ENCODE results near the gene SEL1L3.

SEL1L3 gene

DNA sequence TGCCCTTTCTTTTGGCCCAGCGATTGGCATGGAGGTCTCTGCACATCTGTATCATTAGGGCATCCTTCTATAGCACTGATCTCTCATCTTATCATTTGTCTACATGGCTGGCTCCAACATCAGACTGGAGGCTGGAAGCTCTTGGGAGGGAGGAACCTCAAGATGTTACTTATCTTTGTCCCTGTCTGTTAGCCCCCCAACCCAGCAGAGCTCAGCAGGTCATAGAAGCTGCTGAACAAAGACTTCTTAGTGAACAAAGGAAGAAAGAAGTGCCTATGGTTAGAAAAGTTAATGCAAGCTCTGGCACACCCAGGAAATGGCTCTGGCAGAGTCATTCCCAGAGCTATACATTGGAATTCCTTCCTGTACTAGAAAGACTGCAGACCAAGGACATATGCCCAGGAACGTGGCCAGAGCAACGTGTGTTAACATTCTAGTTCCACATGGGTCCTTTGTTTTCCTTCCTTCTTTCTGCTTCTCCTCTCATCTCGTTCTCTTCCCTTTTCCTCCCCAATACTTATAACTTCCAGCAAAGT, 74.0 kb downstream of the SEL1L3 start (continued):
- TF ChIP-seq, protein P1, sequence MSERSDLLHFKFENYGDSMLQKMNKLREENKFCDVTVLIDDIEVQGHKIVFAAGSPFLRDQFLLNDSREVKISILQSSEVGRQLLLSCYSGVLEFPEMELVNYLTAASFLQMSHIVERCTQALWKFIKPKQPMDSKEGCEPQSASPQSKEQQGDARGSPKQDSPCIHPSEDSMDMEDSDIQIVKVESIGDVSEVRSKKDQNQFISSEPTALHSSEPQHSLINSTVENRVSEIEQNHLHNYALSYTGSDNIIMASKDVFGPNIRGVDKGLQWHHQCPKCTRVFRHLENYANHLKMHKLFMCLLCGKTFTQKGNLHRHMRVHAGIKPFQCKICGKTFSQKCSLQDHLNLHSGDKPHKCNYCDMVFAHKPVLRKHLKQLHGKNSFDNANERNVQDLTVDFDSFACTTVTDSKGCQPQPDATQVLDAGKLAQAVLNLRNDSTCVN (tag by site-specific recombination; optimal IDR thresholded peaks at IDR 0.05) = no peak
- TF ChIP-seq, protein P2, sequence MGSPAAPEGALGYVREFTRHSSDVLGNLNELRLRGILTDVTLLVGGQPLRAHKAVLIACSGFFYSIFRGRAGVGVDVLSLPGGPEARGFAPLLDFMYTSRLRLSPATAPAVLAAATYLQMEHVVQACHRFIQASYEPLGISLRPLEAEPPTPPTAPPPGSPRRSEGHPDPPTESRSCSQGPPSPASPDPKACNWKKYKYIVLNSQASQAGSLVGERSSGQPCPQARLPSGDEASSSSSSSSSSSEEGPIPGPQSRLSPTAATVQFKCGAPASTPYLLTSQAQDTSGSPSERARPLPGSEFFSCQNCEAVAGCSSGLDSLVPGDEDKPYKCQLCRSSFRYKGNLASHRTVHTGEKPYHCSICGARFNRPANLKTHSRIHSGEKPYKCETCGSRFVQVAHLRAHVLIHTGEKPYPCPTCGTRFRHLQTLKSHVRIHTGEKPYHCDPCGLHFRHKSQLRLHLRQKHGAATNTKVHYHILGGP (tag by site-specific recombination; IDR thresholded peaks at IDR 0.05) = no peak
- TF ChIP-seq ZSCAN16 (tag by site-specific recombination; IDR thresholded peaks at IDR 0.05) (no peak), ZIC2 (tag by site-specific recombination; IDR thresholded peaks at IDR 0.05) (no peak), KLF16 (tag by site-specific recombination; IDR thresholded peaks at IDR 0.05) (no peak), SP7 (tag by site-specific recombination; IDR thresholded peaks at IDR 0.05) (no peak), ZNF558 (tag by site-specific recombination; IDR thresholded peaks at IDR 0.05) (no peak), ZNF394 (tag by site-specific recombination; IDR thresholded peaks at IDR 0.05; ENCODE audit: borderline replicate concordance) (no peak)

DNA sequence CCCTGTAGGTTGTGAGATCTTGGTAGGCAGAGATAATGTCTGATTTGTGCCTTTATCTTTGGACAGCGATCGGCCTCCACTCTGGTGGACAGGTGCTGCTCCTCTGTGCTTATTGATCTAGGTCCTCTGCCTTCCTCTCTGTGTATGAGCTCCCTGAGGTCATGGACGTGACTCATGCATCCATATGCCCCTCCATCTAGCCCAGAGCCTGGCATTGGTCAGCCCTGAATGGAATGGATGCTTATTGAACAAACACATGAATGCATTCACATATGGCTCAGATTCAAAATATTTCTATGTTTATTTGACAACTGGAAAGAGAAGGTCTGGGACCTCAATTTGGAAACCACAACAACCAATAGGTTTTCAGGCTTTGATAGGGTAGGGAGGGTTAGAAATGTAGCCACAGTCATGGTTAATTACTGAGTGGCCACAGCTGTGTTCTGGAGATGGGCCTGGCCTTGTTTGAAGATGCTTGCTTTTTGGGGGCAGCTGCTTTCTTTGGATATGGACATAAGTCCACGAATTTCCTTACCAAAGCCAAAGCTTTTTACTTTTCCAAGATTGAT, 76.2 kb downstream of the SEL1L3 start:
- Histone ChIP-seq H3K4me3 (ENCODE audit: low read depth, low read length) (no peak overlapping the region), H3K9me3 (ENCODE audit: control insufficient read depth, insufficient read depth, low read depth, low read length) (no peaks in the 10 kb centered on the region), H3K4me1 (ENCODE audit: control insufficient read depth, insufficient read depth, low read length) (no peaks in the 10 kb centered on the region), H3K36me3 (ENCODE audit: control insufficient read depth in 2 of 2, insufficient read depth in 1 of 2, low read length in 2 of 2) (peaks cover 0 to 14% of the 10 kb centered on the region in 2 experiments; a peak in 1 of 3 replicates), H3K27ac (ENCODE audit: extremely low read depth, low read depth, low read length) (no peak overlapping the region)
- ChIA-PET POLR2A (no interaction called here), CTCF (no interaction called here)
- TF ChIP-seq HOXA7 (CRISPR knock-in tag; IDR thresholded peaks at IDR 0.05; ENCODE audit: borderline replicate concordance) (no peak), ZNF518A (tag by site-specific recombination; conservative IDR thresholded peaks at IDR 0.05; ENCODE audit: low read depth) (no peak), WT1 (tag by site-specific recombination; IDR thresholded peaks at IDR 0.05) (no peak), ZNF624 (tag by site-specific recombination; IDR thresholded peaks at IDR 0.05) (no peak), ZNF623 (tag by site-specific recombination; IDR thresholded peaks at IDR 0.05) (no peak), TRIM28 (IDR thresholded peaks at IDR 0.05; ENCODE audit: borderline replicate concordance, low read length) (no peak), ZNF660 (tag by site-specific recombination; IDR thresholded peaks at IDR 0.05) (no peak), PATZ1 (tag by site-specific recombination; IDR thresholded peaks at IDR 0.05) (no peak)
- TF ChIP-seq, protein P3, sequence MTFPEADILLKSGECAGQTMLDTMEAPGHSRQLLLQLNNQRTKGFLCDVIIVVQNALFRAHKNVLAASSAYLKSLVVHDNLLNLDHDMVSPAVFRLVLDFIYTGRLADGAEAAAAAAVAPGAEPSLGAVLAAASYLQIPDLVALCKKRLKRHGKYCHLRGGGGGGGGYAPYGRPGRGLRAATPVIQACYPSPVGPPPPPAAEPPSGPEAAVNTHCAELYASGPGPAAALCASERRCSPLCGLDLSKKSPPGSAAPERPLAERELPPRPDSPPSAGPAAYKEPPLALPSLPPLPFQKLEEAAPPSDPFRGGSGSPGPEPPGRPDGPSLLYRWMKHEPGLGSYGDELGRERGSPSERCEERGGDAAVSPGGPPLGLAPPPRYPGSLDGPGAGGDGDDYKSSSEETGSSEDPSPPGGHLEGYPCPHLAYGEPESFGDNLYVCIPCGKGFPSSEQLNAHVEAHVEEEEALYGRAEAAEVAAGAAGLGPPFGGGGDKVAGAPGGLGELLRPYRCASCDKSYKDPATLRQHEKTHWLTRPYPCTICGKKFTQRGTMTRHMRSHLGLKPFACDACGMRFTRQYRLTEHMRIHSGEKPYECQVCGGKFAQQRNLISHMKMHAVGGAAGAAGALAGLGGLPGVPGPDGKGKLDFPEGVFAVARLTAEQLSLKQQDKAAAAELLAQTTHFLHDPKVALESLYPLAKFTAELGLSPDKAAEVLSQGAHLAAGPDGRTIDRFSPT (tag by site-specific recombination; IDR thresholded peaks at IDR 0.05) = no peak
- TF ChIP-seq, protein P4, sequence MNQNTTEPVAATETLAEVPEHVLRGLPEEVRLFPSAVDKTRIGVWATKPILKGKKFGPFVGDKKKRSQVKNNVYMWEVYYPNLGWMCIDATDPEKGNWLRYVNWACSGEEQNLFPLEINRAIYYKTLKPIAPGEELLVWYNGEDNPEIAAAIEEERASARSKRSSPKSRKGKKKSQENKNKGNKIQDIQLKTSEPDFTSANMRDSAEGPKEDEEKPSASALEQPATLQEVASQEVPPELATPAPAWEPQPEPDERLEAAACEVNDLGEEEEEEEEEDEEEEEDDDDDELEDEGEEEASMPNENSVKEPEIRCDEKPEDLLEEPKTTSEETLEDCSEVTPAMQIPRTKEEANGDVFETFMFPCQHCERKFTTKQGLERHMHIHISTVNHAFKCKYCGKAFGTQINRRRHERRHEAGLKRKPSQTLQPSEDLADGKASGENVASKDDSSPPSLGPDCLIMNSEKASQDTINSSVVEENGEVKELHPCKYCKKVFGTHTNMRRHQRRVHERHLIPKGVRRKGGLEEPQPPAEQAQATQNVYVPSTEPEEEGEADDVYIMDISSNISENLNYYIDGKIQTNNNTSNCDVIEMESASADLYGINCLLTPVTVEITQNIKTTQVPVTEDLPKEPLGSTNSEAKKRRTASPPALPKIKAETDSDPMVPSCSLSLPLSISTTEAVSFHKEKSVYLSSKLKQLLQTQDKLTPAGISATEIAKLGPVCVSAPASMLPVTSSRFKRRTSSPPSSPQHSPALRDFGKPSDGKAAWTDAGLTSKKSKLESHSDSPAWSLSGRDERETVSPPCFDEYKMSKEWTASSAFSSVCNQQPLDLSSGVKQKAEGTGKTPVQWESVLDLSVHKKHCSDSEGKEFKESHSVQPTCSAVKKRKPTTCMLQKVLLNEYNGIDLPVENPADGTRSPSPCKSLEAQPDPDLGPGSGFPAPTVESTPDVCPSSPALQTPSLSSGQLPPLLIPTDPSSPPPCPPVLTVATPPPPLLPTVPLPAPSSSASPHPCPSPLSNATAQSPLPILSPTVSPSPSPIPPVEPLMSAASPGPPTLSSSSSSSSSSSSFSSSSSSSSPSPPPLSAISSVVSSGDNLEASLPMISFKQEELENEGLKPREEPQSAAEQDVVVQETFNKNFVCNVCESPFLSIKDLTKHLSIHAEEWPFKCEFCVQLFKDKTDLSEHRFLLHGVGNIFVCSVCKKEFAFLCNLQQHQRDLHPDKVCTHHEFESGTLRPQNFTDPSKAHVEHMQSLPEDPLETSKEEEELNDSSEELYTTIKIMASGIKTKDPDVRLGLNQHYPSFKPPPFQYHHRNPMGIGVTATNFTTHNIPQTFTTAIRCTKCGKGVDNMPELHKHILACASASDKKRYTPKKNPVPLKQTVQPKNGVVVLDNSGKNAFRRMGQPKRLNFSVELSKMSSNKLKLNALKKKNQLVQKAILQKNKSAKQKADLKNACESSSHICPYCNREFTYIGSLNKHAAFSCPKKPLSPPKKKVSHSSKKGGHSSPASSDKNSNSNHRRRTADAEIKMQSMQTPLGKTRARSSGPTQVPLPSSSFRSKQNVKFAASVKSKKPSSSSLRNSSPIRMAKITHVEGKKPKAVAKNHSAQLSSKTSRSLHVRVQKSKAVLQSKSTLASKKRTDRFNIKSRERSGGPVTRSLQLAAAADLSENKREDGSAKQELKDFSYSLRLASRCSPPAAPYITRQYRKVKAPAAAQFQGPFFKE (tag by site-specific recombination; IDR thresholded peaks at IDR 0.05; ENCODE audit: borderline replicate concordance) = no peak
